ENCODE results near the gene MRM3.

- TF ChIP-seq, protein P1, sequence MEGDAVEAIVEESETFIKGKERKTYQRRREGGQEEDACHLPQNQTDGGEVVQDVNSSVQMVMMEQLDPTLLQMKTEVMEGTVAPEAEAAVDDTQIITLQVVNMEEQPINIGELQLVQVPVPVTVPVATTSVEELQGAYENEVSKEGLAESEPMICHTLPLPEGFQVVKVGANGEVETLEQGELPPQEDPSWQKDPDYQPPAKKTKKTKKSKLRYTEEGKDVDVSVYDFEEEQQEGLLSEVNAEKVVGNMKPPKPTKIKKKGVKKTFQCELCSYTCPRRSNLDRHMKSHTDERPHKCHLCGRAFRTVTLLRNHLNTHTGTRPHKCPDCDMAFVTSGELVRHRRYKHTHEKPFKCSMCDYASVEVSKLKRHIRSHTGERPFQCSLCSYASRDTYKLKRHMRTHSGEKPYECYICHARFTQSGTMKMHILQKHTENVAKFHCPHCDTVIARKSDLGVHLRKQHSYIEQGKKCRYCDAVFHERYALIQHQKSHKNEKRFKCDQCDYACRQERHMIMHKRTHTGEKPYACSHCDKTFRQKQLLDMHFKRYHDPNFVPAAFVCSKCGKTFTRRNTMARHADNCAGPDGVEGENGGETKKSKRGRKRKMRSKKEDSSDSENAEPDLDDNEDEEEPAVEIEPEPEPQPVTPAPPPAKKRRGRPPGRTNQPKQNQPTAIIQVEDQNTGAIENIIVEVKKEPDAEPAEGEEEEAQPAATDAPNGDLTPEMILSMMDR (IDR thresholded peaks at IDR 0.05; ENCODE audit: low read depth, low read length) = no peak
- no peak for TF ChIP-seq EZH2phosphoT487 (IDR thresholded peaks at IDR 0.05; ENCODE audit: low read depth)
Measured at GRCh38 chr17:838486-838885, 56.3 kb downstream of the MRM3 start.
